A673 (cell line): ENCODE results near the gene GAMT. TPM values are rescaled to one million over a fixed set of nuclear protein-coding genes. Genes with fewer than 3 reads are reported as not detected.

Experiments used
- BruUV-seq: library from RNA; stranded (reverse); fragments of 400-500 nt; replicated peaks from 2 replicates; lab custom pipeline; 2021; lab: Mats Ljungman, UMichigan
- CTCF ChIA-PET: fragments of 300-600 bp; sonication (Branson Sonifier 250); formaldehyde crosslinking; loops from one replicate; lab custom pipeline; 2022; ENCODE audit warnings: antibody characterized with exemption; lab: Charles Lee
- POLR2A ChIA-PET: fragments of 300-600 bp; sonication (Branson Sonifier 250); formaldehyde crosslinking; loops from one replicate; lab custom pipeline; 2022; ENCODE audit warnings: antibody characterized with exemption; ENCODE audit not compliant: low non-redundant PET; lab: Charles Lee
- DNase-seq: peaks from one replicate; pipeline ENCODE4 v3.0.0-alpha.2; 2015; ENCODE audit warnings: low spot score
- H3K27ac ChIP-seq: fragments of 200-600 bp; sonication (generic); 2 replicates; pipeline ENCODE4 v1.5.1; 2016; ENCODE audit warnings: mixed run types, low read depth, mild to moderate bottlenecking, mixed read lengths, antibody characterized with exemption, low read length; ENCODE audit not compliant: poor library complexity, severe bottlenecking
- H3K27me3 ChIP-seq: fragments of 200-600 bp; sonication (generic); replicated peaks from 2 replicates; pipeline ENCODE4 v1.6.1; 2017; ENCODE audit warnings: mixed run types, low read depth, mild to moderate bottlenecking, mixed read lengths, antibody characterized with exemption, low read length; ENCODE audit not compliant: insufficient read depth, poor library complexity
- H3K36me3 ChIP-seq: fragments of 200-600 bp; sonication (generic); 2 replicates; pipeline ENCODE4 v1.6.1; 2016; ENCODE audit warnings: mixed run types, mild to moderate bottlenecking, mixed read lengths, antibody characterized with exemption, low read length; ENCODE audit not compliant: insufficient read depth, poor library complexity, severe bottlenecking
- H3K4me1 ChIP-seq: fragments of 200-600 bp; sonication (generic); 2 replicates; pipeline ENCODE4 v1.6.1; 2017; ENCODE audit warnings: mixed run types, mild to moderate bottlenecking, mixed read lengths, antibody characterized with exemption, low read length; ENCODE audit not compliant: insufficient read depth, poor library complexity, severe bottlenecking
- H3K4me3 ChIP-seq: fragments of 200-600 bp; sonication (generic); 2 replicates; pipeline ENCODE4 v1.5.1; 2016; ENCODE audit warnings: low read depth, mixed run types, mild to moderate bottlenecking, mixed read lengths, low read length; ENCODE audit not compliant: poor library complexity, severe bottlenecking
- H3K9me3 ChIP-seq: fragments of 200-600 bp; sonication (generic); 2 replicates; pipeline ENCODE4 v1.6.1; 2016; ENCODE audit warnings: mixed run types, low read depth, mild to moderate bottlenecking, mixed read lengths, antibody characterized with exemption, low read length; ENCODE audit not compliant: poor library complexity, severe bottlenecking
- EZH2 ChIP-seq: fragments of 200-600 bp; sonication (generic); IDR thresholded peaks from 2 replicates; pipeline ENCODE4 v1.6.1; 2017; ENCODE audit warnings: borderline replicate concordance, low read depth, mild to moderate bottlenecking, mixed read lengths, antibody characterized with exemption, low read length; ENCODE audit not compliant: poor library complexity, severe bottlenecking
- intact Hi-C: fragments of 100-400 bp; cut with micrococcal nuclease; formaldehyde crosslinking; loops from one replicate; pipeline ENCODE4 v1.10.0; 2022; ENCODE audit not compliant: unreplicated experiment
- total RNA-seq: library from RNA; stranded (reverse); gene quantifications from 2 replicates; pipeline ENCODE4 v1.2.3, GENCODE V29; 2021
- TF ChIP-seq, protein P1 (sequence below): fragments of 300-800, 200-600 bp; sonication (generic); conservative IDR thresholded peaks from 2 replicates; pipeline ENCODE4 v1.5.1; 2017; ENCODE audit warnings: low read depth, mild to moderate bottlenecking, antibody characterized with exemption, low read length, moderate library complexity, mixed read lengths

The GAMT gene
- total RNA-seq, 1 experiment from 2014 or later, result 18.8 TPM

DNA sequence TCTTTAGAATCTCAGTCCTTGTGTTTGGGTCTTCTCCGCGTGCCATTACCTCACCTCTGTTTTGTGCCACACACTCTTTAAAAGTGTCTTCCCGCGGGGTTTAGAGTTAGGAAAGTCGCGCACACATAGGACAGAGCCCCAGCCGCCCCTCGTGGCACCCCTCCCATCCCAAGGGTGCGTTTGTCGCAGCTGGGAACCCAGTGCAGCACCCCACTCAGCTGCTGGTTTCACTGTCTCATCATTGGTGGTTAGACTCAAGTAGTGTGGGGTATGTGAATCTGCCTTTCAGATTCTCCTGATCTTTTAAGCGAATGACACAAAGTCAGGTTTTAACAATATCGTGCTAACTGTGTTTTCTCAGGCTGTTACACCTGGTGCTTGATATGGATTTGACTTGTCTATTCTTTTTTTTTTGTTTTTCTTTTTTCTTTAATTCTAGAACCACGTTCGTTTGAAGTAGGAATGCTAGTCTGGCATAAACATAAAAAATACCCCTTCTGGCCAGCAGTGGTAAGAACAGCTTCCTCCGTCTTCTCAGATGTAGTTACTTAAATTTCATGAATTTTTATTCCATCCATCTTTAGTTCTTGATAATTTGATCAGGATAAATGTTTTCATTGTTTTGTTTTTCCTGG, 37.2 kb downstream of the GAMT start:
- H3K27ac ChIP-seq, result peak overlapping the region; percentile 34
- no peaks in the 10 kb centered on the region for H3K27me3 ChIP-seq
- H3K9me3 ChIP-seq, result no peaks in the 10 kb centered on the region
- intact Hi-C loops, result no loop called here
- no TSS peak for BruUV-seq
- no peak overlapping the region for H3K4me3 ChIP-seq
- no peak for TF ChIP-seq EZH2
- TF ChIP-seq, protein P1, sequence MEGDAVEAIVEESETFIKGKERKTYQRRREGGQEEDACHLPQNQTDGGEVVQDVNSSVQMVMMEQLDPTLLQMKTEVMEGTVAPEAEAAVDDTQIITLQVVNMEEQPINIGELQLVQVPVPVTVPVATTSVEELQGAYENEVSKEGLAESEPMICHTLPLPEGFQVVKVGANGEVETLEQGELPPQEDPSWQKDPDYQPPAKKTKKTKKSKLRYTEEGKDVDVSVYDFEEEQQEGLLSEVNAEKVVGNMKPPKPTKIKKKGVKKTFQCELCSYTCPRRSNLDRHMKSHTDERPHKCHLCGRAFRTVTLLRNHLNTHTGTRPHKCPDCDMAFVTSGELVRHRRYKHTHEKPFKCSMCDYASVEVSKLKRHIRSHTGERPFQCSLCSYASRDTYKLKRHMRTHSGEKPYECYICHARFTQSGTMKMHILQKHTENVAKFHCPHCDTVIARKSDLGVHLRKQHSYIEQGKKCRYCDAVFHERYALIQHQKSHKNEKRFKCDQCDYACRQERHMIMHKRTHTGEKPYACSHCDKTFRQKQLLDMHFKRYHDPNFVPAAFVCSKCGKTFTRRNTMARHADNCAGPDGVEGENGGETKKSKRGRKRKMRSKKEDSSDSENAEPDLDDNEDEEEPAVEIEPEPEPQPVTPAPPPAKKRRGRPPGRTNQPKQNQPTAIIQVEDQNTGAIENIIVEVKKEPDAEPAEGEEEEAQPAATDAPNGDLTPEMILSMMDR, result peak; percentile 44
- ChIA-PET CTCF (interaction anchor here (0.6 kb wide), 1 partner anchor 31 kb away, joined by 8 read pairs; no protein-coding TSS in a partner anchor), POLR2A (interaction anchor here (0.6 kb wide), 1 partner anchor 690 kb away, joined by 3 read pairs; no protein-coding TSS in a partner anchor)
- DNase-seq, result no peak
- H3K36me3 ChIP-seq, result peaks cover 42% of the 10 kb centered on the region
- peaks cover 32% of the 10 kb centered on the region for H3K4me1 ChIP-seq

DNA sequence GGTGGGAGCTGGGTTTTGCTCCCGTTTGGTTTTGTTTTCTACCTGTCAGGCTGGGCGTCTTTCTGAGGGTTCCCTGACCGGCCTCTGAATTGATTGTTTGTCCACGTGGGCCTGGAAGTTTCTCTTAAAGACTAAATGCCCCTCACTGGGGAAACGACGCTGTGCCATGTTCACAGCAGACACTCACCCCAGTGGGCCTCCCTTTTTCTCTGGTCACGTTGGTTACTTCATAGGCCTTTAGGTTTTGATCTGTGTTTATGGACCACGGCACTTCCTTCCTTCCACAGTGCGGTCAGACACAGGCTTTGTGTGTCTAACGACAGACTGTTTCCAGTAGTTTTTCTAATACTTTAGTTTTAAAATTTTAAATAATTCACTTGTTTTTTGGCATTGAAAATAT, 37.7 kb downstream of the GAMT start:
- DNase-seq, result no peak
- intact Hi-C loops, result no loop called here
- Histone ChIP-seq H3K27ac (no peak overlapping the region), H3K9me3 (no peaks in the 10 kb centered on the region), H3K4me1 (peaks cover 36% of the 10 kb centered on the region), H3K27me3 (no peaks in the 10 kb centered on the region), H3K36me3 (peaks cover 39% of the 10 kb centered on the region), H3K4me3 (no peak overlapping the region)
- BruUV-seq, result no TSS peak
- TF ChIP-seq EZH2, result no peak
- TF ChIP-seq, protein P1, result no peak
- POLR2A ChIA-PET, result no interaction called here
- CTCF ChIA-PET, result no interaction called here

DNA sequence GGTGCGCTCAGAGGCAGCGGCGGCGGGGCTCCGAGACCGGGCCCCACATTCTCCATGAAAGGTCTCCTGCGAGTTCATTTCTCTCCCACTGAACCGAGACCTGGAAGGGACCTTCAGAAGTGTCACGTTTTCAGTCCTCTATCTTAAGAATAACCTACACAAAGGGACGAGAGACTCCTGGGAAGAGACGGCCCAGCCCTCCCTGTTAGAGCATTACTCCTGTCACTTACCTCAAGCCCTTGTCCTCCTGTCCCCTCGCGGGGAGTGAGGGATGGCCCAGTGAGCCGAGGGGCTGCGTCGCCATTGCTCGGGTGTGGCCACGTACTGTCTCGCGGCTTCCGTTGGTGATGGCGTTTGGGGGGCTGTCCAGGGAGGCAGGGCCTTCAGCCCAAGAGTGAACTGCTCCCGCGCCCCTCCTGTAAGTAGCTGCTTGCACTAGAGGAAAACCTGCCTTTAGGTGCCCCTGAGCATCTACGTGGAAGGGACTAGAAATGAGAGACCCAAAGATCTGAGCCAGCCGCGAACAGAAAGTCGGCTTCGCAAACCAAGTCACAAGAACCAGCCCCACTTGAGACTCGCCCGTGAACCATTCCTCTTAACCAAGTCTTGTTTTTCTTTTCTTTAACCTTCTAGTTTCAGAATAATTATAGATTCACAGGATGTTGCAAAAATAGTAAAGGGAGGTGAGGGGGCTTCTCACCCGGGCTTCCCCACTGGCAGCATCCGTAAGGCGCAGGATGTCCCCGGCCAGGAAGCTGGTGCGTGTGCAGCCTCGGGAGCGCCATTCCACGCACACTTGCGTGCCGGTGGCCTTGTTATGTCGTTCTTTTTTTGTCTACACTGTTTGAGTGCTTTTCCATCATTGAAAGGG, 38.7 kb downstream of the GAMT start:
- no peaks in the 10 kb centered on the region for H3K27me3 ChIP-seq
- CTCF ChIA-PET, result interaction anchor here (1.0 kb wide), 1 partner anchor 9 kb away, joined by 3 read pairs; no protein-coding TSS in a partner anchor
- BruUV-seq, result no TSS peak
- H3K9me3 ChIP-seq, result no peaks in the 10 kb centered on the region
- POLR2A ChIA-PET, result no interaction called here
- H3K36me3 ChIP-seq, result peaks cover 48% of the 10 kb centered on the region
- DNase-seq, result no peak
- intact Hi-C loops, result no loop called here
- H3K4me1 ChIP-seq, result peaks cover 36% of the 10 kb centered on the region
- H3K4me3 ChIP-seq, result no peak overlapping the region
- H3K27ac ChIP-seq, result peak overlapping the region; percentile 83
- TF ChIP-seq, protein P1, result no peak
- TF ChIP-seq EZH2, result no peak
